ENCODE measurements around the gene ANKRD26.
"Not testable (repeated sequence)": the region's sequence is repeated elsewhere in the genome, so short reads cannot be mapped to it uniquely, and the experiment has no call there.

The ANKRD26 gene

DNA sequence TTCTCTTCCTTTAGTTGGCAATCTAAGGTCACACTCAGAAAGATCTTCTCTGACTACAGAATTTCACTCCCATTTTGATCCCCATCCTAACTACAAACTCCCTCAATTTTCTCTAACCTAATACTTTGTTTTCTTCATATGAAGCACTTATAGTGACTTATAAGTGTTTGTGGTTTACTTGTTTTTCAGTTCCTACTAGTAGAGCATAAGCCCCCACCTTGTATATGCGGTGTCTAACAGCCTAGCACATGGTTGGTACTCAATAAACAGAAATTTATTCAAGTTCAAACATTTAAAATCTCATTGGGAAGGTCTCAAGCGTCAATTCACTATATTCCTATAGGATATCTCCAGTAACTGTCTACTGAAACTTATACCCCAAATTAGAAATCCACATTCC, 35.2 kb downstream of the ANKRD26 start:
- H3K4me1 ChIP-seq (ENCODE audit: control insufficient read depth, insufficient read depth, low read length): no peaks in the 10 kb centered on the region
- H3K36me3 ChIP-seq (ENCODE audit: control insufficient read depth in 2 of 2, insufficient read depth in 1 of 2, low read length in 2 of 2): peaks cover 55 to 72% of the 10 kb centered on the region in 2 experiments
- no peak overlapping the region for H3K27ac ChIP-seq (ENCODE audit: extremely low read depth, low read depth, low read length)
- H3K4me3 ChIP-seq (ENCODE audit: low read depth, low read length): no peak overlapping the region
- ChIA-PET CTCF (no interaction called here), POLR2A (no interaction called here)
- TF ChIP-seq ZNF558 (tag by site-specific recombination; IDR thresholded peaks at IDR 0.05) (no peak), ZNF560 (tag by site-specific recombination; IDR thresholded peaks at IDR 0.05; ENCODE audit: borderline replicate concordance) (no peak), PRDM2 (tag by site-specific recombination; IDR thresholded peaks at IDR 0.05; ENCODE audit: borderline replicate concordance) (no peak), ZNF621 (tag by site-specific recombination; IDR thresholded peaks at IDR 0.05) (no peak), ZNF530 (tag by site-specific recombination; IDR thresholded peaks at IDR 0.05; ENCODE audit: low read depth) (no peak), ZBTB48 (tag by site-specific recombination; IDR thresholded peaks at IDR 0.05) (no peak), ZNF174 (tag by site-specific recombination; IDR thresholded peaks at IDR 0.05) (no peak)
- TF ChIP-seq, protein P1, sequence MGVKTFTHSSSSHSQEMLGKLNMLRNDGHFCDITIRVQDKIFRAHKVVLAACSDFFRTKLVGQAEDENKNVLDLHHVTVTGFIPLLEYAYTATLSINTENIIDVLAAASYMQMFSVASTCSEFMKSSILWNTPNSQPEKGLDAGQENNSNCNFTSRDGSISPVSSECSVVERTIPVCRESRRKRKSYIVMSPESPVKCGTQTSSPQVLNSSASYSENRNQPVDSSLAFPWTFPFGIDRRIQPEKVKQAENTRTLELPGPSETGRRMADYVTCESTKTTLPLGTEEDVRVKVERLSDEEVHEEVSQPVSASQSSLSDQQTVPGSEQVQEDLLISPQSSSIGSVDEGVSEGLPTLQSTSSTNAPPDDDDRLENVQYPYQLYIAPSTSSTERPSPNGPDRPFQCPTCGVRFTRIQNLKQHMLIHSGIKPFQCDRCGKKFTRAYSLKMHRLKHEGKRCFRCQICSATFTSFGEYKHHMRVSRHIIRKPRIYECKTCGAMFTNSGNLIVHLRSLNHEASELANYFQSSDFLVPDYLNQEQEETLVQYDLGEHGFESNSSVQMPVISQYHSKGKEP (tag by site-specific recombination; IDR thresholded peaks at IDR 0.05): no peak
- H3K9me3 ChIP-seq (ENCODE audit: control insufficient read depth, insufficient read depth, low read depth, low read length): no peaks in the 10 kb centered on the region

- H3K4me3 ChIP-seq (ENCODE audit: low read depth, low read length): no peak overlapping the region
- TF ChIP-seq ATF2 (tag by site-specific recombination; IDR thresholded peaks at IDR 0.05; ENCODE audit: low read depth) (no peak), ZNF221 (tag by site-specific recombination; IDR thresholded peaks at IDR 0.05; ENCODE audit: borderline replicate concordance) (no peak), ZSCAN16 (tag by site-specific recombination; IDR thresholded peaks at IDR 0.05) (no peak), ZNF112 (tag by site-specific recombination; IDR thresholded peaks at IDR 0.05) (no peak), YY1 (tag by site-specific recombination; IDR thresholded peaks at IDR 0.05) (no peak), ZBTB6 (tag by site-specific recombination; IDR thresholded peaks at IDR 0.05) (no peak), SCRT1 (tag by site-specific recombination; IDR thresholded peaks at IDR 0.05; ENCODE audit: borderline replicate concordance) (no peak), ZNF558 (tag by site-specific recombination; IDR thresholded peaks at IDR 0.05) (no peak)
- TF ChIP-seq, protein P2, sequence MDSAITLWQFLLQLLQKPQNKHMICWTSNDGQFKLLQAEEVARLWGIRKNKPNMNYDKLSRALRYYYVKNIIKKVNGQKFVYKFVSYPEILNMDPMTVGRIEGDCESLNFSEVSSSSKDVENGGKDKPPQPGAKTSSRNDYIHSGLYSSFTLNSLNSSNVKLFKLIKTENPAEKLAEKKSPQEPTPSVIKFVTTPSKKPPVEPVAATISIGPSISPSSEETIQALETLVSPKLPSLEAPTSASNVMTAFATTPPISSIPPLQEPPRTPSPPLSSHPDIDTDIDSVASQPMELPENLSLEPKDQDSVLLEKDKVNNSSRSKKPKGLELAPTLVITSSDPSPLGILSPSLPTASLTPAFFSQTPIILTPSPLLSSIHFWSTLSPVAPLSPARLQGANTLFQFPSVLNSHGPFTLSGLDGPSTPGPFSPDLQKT (IDR thresholded peaks at IDR 0.05; ENCODE audit: borderline replicate concordance, low read depth, low read length): no peak
- TF ChIP-seq, protein P3, sequence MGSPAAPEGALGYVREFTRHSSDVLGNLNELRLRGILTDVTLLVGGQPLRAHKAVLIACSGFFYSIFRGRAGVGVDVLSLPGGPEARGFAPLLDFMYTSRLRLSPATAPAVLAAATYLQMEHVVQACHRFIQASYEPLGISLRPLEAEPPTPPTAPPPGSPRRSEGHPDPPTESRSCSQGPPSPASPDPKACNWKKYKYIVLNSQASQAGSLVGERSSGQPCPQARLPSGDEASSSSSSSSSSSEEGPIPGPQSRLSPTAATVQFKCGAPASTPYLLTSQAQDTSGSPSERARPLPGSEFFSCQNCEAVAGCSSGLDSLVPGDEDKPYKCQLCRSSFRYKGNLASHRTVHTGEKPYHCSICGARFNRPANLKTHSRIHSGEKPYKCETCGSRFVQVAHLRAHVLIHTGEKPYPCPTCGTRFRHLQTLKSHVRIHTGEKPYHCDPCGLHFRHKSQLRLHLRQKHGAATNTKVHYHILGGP (tag by site-specific recombination; IDR thresholded peaks at IDR 0.05): no peak
- H3K27ac ChIP-seq (ENCODE audit: extremely low read depth, low read depth, low read length): no peak overlapping the region
- peaks cover 5% of the 10 kb centered on the region; the same call in 1 of the 2 replicates for H3K4me1 ChIP-seq (ENCODE audit: control insufficient read depth, insufficient read depth, low read length)
- no peaks in the 10 kb centered on the region for H3K9me3 ChIP-seq (ENCODE audit: control insufficient read depth, insufficient read depth, low read depth, low read length)
- ChIA-PET POLR2A (no interaction called here), CTCF (no interaction called here)
- peaks cover 14 to 34% of the 10 kb centered on the region in 2 experiments for H3K36me3 ChIP-seq (ENCODE audit: control insufficient read depth in 2 of 2, insufficient read depth in 1 of 2, low read length in 2 of 2)
Observed at GRCh38 chr10:27052656-27053055, 47.6 kb downstream of the ANKRD26 start.

GRCh38 chr10:27045247-27045646, 55.0 kb downstream of the ANKRD26 start:
- H3K36me3 ChIP-seq (ENCODE audit: control insufficient read depth in 2 of 2, insufficient read depth in 1 of 2, low read length in 2 of 2): peaks cover 31 to 33% of the 10 kb centered on the region in 2 experiments
- CTCF ChIA-PET: interaction anchor here (0.6 kb wide), 1 partner anchor 1340 kb away, joined by 3 read pairs; no protein-coding TSS in a partner anchor
- H3K4me1 ChIP-seq (ENCODE audit: control insufficient read depth, insufficient read depth, low read length); H3K4me3 ChIP-seq (ENCODE audit: low read depth, low read length); POLR2A ChIA-PET; H3K9me3 ChIP-seq (ENCODE audit: control insufficient read depth, insufficient read depth, low read depth, low read length); H3K27ac ChIP-seq (ENCODE audit: extremely low read depth, low read depth, low read length): not testable (repeated sequence)

Measured in HEK293 (cell line).